Natural killer cell (primary cell): ENCODE measurements around the gene ZNF385D. TPM values are rescaled to one million over a fixed set of nuclear protein-coding genes. Genes with fewer than 3 reads are reported as not detected.

Source experiments
- ATAC-seq, 3 donors: fragments of 150-1000 bp in 2 of 3; fragments of 200-7000 bp in 1 of 3; cut with Tn5 transposase; 1 replicate in 1 of 3; 2 replicates in 2 of 3; pipeline ENCODE4 v1.10.0; 2021; ENCODE audit warnings: mild to moderate bottlenecking in 2 of 3, moderate library complexity in 2 of 3
- DNase-seq, 2 donors: peaks; one replicate each; pipeline versions ENCODE4 v3.0.0 to v3.0.0-alpha.2; 2013 to 2021; ENCODE audit warnings: mixed read lengths in 1 of 2
- H3K27ac ChIP-seq: one replicate; pipeline ENCODE4 v1.5.1; 2013; ENCODE audit warnings: mild to moderate bottlenecking, low read length
- H3K27me3 ChIP-seq: one replicate; pipeline ENCODE4 v1.6.1; 2013; ENCODE audit warnings: low read length; ENCODE audit not compliant: control insufficient read depth, insufficient read depth
- H3K36me3 ChIP-seq: one replicate; pipeline ENCODE4 v1.6.1; 2013; ENCODE audit warnings: low read length; ENCODE audit not compliant: control insufficient read depth, insufficient read depth
- H3K4me1 ChIP-seq: one replicate; pipeline ENCODE4 v1.6.1; 2013; ENCODE audit warnings: low read length; ENCODE audit not compliant: control insufficient read depth, insufficient read depth
- H3K4me3 ChIP-seq: one replicate; pipeline ENCODE4 v1.5.1; 2013; ENCODE audit warnings: low read length
- H3K9me3 ChIP-seq: one replicate; pipeline ENCODE4 v1.6.1; 2013; ENCODE audit warnings: low read length; ENCODE audit not compliant: control insufficient read depth, insufficient read depth
- H3K27ac Mint-ChIP-seq, 2 donors: one replicate each; pipeline ENCODE4 v1.8.0; 2022; ENCODE audit warnings: mild to moderate bottlenecking in 2 of 2, mixed read lengths in 2 of 2, moderate library complexity in 1 of 2
- H3K27me3 Mint-ChIP-seq, 2 donors: one replicate each; pipeline ENCODE4 v1.8.0; 2022; ENCODE audit warnings: low read depth in 2 of 2, mixed read lengths in 2 of 2
- H3K36me3 Mint-ChIP-seq: one replicate; pipeline ENCODE4 v1.8.0; 2022; ENCODE audit warnings: mixed read lengths
- H3K4me1 Mint-ChIP-seq, 2 donors: one replicate each; pipeline ENCODE4 v1.8.0; 2022; ENCODE audit warnings: mixed read lengths in 2 of 2
- H3K4me3 Mint-ChIP-seq: one replicate; pipeline ENCODE4 v1.8.0; 2022; ENCODE audit warnings: mild to moderate bottlenecking, moderate library complexity, mixed read lengths
- H3K9me3 Mint-ChIP-seq, 2 donors: one replicate each; pipeline ENCODE4 v1.8.0; 2022; ENCODE audit warnings: mixed read lengths in 2 of 2
- CTCF ChIP-seq: fragments of 200-600 bp; IDR thresholded peaks from one replicate; pipeline ENCODE4 v1.8.0; 2022; ENCODE audit warnings: antibody characterized with exemption
- WGBS: methylation state at CpG from one replicate; pipeline ENCODE4 v1.1.7; 2013; ENCODE audit warnings: missing lambda C conversion rate; ENCODE audit not compliant: insufficient coverage; 5-methylcytosine and 5-hydroxymethylcytosine counted together
- intact Hi-C: fragments of 100-400 bp; cut with micrococcal nuclease; formaldehyde crosslinking; loops from one replicate; pipeline ENCODE4 v1.14.2; 2022
- total RNA-seq, 4 donors: library from RNA; stranded (reverse); fragments of 120-200 nt in 1 of 4; gene quantifications; one replicate each; pipeline versions ENCODE4 v1.2.3 to v1.2.4, GENCODE V29; 2013 to 2022

ZNF385D gene
- total RNA-seq, 3 donors from 2014 or later (not counting 1 experiment from before 2014, with no cell fraction given): 0.02 to 0.31 (median 0.25) TPM

- peak in 1 of 3 donors; percentile 39 for ATAC-seq
- 64% methylated on average over 1 of the region's 5 CpGs for WGBS
- intact Hi-C loops: no loop called here
- H3K4me1 ChIP-seq: no peaks in the 10 kb centered on the region
- H3K27ac ChIP-seq: no peak overlapping the region
- H3K36me3 ChIP-seq: no peaks in the 10 kb centered on the region
- no peak for DNase-seq
- no peaks in the 10 kb centered on the region for H3K27me3 Mint-ChIP-seq
- H3K9me3 Mint-ChIP-seq: peaks cover 6 to 19% of the 10 kb centered on the region in 2 donors
- no peaks in the 10 kb centered on the region for H3K4me1 Mint-ChIP-seq
- H3K9me3 ChIP-seq: no peaks in the 10 kb centered on the region
- no peak for TF ChIP-seq CTCF
- no peak overlapping the region for H3K4me3 Mint-ChIP-seq
- no peaks in the 10 kb centered on the region for H3K36me3 Mint-ChIP-seq
- no peak overlapping the region for H3K4me3 ChIP-seq
- H3K27ac Mint-ChIP-seq: no peak overlapping the region
- no peaks in the 10 kb centered on the region for H3K27me3 ChIP-seq
These were observed 241.1 kb downstream of the ZNF385D start for GRCh38 chr3:21509731-21510470.

GRCh38 chr3:21508246-21508645 lies 242.8 kb downstream of the ZNF385D start:
- Histone ChIP-seq H3K27me3 (no peaks in the 10 kb centered on the region), H3K27ac (no peak overlapping the region), H3K9me3 (no peaks in the 10 kb centered on the region), H3K4me3 (no peak overlapping the region), H3K36me3 (no peaks in the 10 kb centered on the region), H3K4me1 (no peaks in the 10 kb centered on the region)
- no peak for TF ChIP-seq CTCF
- Mint-ChIP-seq H3K36me3 (no peaks in the 10 kb centered on the region), H3K27ac (no peak overlapping the region), H3K4me1 (no peaks in the 10 kb centered on the region), H3K4me3 (no peak overlapping the region), H3K27me3 (no peaks in the 10 kb centered on the region), H3K9me3 (peaks cover 8 to 25% of the 10 kb centered on the region in 2 donors)
- DNase-seq: no peak
- no peak for ATAC-seq
- intact Hi-C loops: no loop called here

DNA sequence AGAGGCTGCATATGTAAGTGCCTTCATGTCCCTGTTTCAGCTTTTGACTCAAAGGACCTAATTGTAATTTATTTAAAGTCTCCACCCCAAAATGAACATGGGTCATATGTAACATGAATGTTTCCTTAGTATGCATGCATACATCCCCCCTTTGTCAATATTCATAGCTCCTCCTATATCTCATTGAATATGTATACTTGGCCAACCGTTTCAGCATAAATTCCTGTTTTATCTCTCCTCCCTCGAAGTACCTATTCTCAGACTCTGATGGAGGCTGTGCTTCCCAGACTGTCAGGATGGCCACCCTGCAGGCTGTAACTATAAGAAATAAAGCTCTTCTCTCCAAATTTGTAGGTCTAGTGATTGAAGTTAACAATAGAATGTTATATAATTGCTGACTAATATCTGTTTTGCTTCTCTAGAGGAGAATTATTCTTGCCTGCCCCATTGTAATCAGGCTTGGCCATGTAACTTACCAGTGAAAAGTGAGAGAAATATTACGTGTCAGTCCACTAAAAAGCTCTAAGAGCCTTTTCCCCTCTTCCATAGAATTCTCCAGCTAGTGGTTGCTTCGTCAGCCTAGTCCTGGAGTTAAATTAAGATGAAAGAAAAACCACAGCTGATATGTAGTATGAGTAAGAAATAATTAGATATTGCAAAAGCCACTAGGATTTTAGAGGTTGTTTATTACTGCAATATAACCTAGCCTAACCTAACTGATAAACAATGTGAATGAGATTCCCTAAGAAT lies 245.1 kb downstream of the ZNF385D start:
- Histone ChIP-seq H3K4me3 (no peak overlapping the region), H3K27me3 (no peaks in the 10 kb centered on the region), H3K36me3 (no peaks in the 10 kb centered on the region), H3K27ac (no peak overlapping the region), H3K9me3 (peaks cover under 1% of the 10 kb centered on the region), H3K4me1 (no peaks in the 10 kb centered on the region)
- ATAC-seq: no peak
- H3K27ac Mint-ChIP-seq: no peak overlapping the region
- TF ChIP-seq CTCF: no peak
- 100% methylated on average over 1 of the region's 4 CpGs for WGBS
- no peaks in the 10 kb centered on the region for H3K4me1 Mint-ChIP-seq
- no peaks in the 10 kb centered on the region for H3K36me3 Mint-ChIP-seq
- H3K4me3 Mint-ChIP-seq: no peak overlapping the region
- intact Hi-C loops: no loop called here
- DNase-seq: no peak
- peaks cover 8 to 31% of the 10 kb centered on the region in 2 donors for H3K9me3 Mint-ChIP-seq
- H3K27me3 Mint-ChIP-seq: no peaks in the 10 kb centered on the region
